NCI-H2196 (cell line): ENCODE results near the gene CACYBP.

Source experiments
- DNase-seq: peaks from one replicate; lab custom pipeline; 2025; ENCODE audit not compliant: unreplicated experiment; lab: John Stamatoyannopoulos, UW

The CACYBP gene

GRCh38 chr1:174971902-174972301, 27.8 kb upstream of the CACYBP start:
- no peak for DNase-seq

- DNase-seq = no peak
Observed at GRCh38 chr1:174974711-174975119, 25.0 kb upstream of the CACYBP start.

- DNase-seq = no peak
Observed at GRCh38 chr1:174975764-174976163, 24.0 kb upstream of the CACYBP start.

DNA sequence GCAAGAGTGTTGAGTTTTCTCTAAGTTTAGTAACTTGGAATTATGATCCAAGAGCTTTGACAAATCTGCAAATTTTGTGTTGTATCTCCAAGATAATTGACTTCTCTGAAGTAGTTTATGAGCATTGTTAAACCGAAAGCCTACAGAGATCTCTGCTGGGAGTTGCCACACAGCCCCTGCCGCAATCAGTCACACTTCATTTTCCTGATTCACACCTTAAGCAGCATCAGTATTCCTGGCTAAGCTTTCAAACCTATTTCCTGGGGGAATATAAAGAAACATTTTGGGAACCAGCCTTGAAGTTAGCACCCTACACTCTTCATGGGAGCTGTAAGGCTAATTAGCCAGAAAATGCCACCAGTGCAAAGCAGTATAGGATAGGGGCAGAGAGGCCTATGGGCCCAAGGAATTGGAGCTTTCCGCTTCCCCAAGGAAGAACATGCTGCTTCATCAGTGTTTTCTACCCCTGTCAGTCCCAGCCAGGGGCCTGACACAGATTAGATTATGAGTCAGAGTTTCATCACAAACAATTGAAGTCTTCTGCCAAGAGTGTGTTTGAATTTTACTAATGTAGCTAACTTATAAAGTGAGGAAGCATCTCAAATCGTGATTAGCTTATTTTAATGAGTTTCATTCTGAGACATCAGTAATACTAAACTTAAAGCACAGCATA, 23.2 kb upstream of the CACYBP start:
- no peak for DNase-seq

GRCh38 chr1:174982971-174983689, 16.6 kb upstream of the CACYBP start:
- DNase-seq = peak; percentile 38

DNA sequence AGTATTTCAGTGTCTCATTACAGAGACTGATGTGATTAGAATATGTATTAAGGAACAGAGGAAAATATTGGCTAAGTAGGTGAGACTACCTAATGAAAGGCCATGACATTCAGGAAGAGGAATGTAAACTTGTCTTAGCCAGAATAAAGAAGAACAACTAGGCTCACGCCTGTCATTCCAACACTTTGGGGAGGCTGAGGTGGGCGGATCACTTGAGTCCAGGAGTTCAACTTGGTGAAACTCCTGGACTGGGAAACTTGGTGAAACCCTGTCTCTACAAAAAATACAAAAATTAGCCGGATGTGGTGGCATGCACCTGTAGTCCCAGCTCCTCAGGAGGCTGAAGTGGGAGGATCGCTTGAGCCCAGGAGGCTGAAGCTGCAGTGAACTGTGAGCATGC, 14.8 kb upstream of the CACYBP start:
- no peak for DNase-seq

- no peak for DNase-seq
Observed at GRCh38 chr1:174988539-174988938, 11.2 kb upstream of the CACYBP start.

- DNase-seq = no peak
Observed at GRCh38 chr1:174988986-174989385, 10.8 kb upstream of the CACYBP start.

GRCh38 chr1:174989536-174990220, 10.1 kb upstream of the CACYBP start:
- DNase-seq = no peak

GRCh38 chr1:174990382-174990999, 9.3 kb upstream of the CACYBP start:
- peak; percentile 72 for DNase-seq

DNA sequence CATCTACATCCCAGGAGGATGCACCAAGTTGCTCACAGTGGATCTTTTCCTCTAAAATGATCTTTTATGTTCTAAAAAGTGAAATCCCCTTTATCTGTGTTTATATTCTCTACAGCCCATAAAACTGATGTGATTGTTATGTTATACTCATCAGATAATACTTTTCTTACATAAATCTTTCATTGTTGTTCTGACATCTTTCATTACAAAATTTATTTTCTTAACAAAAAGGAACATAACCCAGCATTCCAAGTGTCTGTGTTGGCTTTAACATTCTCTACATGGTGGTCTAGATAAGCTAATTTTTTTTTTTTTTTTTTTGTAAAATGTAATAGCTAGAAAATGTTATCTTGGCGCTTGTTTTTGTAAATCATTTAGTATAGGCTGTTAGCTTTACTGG, 8.3 kb upstream of the CACYBP start:
- DNase-seq = no peak

- no peak for DNase-seq
Observed at GRCh38 chr1:174995121-174995520, 4.6 kb upstream of the CACYBP start.

DNA sequence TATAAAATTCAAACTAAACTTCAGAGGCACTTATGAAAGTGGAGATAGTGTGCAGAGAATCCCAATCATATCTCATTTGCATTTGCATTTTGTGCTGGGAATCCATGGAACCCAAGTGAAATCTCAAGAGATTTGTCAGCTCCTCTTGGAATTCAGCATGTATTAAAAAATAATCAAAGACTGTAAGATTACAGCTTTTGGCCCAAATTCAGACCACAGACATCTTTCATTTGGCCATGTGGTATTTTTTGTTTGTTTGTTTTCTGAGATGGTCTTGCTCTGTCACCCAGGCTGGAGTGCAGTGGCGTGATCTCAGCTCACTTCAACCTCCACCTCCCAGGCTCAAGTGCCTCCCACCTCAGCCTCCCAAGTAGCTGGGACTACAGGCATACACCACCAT, 3.8 kb upstream of the CACYBP start:
- no peak for DNase-seq

- no peak for DNase-seq
Observed at GRCh38 chr1:174996476-174996875, 3.3 kb upstream of the CACYBP start.

GRCh38 chr1:174997041-174997440, 2.7 kb upstream of the CACYBP start:
- no peak for DNase-seq

GRCh38 chr1:174998569-174999215, 1.1 kb upstream of the CACYBP start:
- DNase-seq = peak; percentile 73

- peak; percentile 97 for DNase-seq
Observed at GRCh38 chr1:174999216-174999935, 371 bp upstream of the CACYBP start.

DNA sequence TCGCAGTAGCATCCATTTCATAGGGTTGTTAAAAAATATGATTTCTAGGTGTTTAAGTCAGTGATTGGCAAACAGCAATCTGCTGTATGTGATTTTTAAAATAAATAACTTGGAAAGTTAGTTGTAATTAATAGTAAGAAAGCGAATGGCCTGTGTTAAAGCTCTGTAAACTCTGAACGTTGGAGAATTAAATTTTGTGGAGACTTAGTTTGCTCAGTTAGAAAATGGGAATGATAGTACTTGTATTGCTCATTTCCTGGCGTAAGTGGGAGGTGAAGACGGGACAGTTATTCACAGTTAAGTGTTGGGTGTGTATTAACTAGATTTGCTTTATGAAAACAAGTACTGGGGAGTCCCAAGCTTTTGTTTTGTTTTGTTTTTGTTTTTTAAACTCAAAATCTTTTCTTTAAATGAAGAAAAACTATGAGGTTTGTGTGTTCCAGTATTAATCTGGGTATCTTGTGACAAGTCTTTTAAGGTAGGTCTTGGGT, 995 bp downstream of the CACYBP start:
- DNase-seq = no peak

GRCh38 chr1:175002910-175003517, 3.3 kb downstream of the CACYBP start:
- no peak for DNase-seq

DNA sequence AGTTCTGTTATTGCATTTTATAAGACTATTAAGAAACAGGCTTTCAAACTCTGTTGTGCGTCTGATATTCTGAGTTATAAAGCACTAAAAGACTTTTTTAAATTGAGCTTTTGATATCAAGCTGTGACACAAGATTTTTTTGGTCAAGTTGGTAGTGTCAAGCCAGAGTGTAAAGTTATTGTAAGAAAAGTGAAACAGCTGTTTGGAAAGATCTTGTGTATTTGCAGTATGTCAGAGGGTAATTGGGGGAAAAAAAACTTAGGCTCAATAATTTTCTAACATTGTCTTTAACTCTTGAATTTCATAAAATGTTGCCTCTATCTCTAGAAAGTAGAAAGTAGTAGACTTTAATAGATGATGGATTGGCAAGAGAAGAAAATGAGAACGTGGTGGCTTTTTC, 3.8 kb downstream of the CACYBP start:
- DNase-seq = no peak
